ENCODE results near the gene CARD10.

CARD10 gene, protein sequence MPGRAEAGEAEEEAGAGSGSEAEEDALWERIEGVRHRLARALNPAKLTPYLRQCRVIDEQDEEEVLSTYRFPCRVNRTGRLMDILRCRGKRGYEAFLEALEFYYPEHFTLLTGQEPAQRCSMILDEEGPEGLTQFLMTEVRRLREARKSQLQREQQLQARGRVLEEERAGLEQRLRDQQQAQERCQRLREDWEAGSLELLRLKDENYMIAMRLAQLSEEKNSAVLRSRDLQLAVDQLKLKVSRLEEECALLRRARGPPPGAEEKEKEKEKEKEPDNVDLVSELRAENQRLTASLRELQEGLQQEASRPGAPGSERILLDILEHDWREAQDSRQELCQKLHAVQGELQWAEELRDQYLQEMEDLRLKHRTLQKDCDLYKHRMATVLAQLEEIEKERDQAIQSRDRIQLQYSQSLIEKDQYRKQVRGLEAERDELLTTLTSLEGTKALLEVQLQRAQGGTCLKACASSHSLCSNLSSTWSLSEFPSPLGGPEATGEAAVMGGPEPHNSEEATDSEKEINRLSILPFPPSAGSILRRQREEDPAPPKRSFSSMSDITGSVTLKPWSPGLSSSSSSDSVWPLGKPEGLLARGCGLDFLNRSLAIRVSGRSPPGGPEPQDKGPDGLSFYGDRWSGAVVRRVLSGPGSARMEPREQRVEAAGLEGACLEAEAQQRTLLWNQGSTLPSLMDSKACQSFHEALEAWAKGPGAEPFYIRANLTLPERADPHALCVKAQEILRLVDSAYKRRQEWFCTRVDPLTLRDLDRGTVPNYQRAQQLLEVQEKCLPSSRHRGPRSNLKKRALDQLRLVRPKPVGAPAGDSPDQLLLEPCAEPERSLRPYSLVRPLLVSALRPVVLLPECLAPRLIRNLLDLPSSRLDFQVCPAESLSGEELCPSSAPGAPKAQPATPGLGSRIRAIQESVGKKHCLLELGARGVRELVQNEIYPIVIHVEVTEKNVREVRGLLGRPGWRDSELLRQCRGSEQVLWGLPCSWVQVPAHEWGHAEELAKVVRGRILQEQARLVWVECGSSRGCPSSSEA

DNA sequence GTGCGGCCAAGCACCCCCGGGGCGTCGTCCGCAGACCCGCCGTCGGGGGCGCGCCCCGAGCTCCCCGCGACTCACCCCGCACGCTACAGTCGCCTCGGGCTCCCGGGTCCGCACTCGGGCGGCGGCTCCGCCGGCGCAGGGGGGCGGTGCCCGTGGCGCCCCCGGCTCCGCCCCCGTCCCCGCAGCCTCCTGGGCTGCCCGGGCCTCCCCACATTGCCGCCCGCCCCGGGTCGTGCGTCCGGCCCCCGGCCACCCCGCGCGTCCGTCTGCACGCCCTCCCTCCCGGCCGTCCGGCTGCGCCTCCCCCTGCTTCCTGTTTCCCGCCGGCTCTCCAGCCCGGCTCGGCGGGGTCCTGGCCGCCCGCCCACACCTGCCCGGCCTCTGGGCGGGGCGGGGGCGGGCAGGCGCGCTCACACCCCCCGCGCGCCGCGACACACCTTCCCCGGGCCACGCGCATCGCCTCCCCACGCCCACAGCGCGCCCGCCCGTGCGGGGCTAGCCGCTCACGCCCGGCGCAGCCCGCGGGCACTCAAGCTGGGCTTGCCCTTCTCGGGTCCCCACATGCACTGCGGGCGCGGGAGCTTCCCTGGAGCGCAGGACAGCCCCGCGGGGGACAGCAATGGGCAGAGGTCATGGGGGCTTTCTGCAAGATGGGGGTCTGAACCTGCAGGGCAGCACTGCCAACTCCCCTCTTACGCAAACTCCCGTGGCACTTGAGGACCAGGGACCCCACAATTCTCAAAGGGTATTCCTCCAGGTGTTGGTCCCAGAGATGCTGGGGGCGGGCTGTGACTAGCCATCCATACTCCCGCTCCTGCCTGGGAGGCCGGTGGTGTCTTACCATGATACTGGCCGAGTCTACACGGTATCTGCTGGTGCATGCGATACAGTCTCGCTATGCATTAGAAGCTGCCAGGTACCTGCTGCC is at the start of gene CARD10:
Gene CARD10 (minus strand): TSS at position 148 of the 928 bp plus-strand sequence. CDS start 215 bp downstream, outside the sequence.
- DNase-seq (ENCODE audit: low read depth in 2 of 2, low spot score in 1 of 2), result no peak

DNA sequence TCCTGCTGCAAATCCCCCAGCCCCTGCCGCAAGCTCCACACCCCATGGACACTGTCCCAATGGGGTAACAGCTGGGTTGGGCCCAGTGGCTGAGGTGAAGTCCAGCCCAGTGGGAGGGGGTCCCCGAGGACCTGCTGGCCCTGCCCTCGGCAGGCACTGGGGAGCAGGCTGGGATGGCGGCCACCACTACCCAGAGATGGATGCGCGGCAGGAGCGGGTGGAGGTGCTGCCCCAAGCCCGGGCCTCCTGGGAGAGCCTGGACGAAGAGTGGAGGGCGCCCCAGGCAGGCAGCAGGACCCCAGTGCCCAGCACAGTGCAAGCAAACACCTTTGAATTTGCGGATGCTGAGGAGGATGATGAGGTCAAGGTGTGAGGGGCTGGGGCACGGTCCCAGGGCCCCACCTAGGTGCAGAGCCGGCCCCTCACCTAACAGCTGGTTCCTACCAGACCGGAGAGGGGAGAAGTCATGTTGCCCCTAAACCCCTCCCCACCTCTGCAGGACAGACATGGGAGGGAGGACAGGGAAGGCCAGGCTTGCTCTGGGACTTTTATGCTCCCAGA is 49.3 kb upstream of the CARD10 start:
- DNase-seq (ENCODE audit: low read depth in 2 of 2, low spot score in 1 of 2), result no peak

DNA sequence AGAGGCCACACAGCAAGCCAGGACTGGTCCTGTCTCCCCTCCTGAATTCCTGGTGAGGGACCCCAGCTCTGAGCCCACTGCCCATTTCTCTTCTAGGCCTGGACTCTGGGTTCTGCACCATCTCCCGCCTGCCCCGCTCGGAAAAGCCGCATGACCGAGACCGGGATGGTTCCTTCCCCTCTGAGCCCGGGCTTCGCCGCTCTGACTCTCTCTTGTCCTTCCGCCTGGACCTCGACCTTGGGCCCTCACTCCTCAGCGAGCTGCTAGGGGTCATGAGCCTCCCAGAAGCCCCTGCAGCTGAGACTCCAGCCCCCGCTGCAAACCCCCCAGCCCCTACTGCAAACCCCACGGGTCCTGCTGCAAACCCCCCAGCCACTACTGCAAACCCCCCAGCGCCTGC is 48.8 kb upstream of the CARD10 start:
- no peak for DNase-seq (ENCODE audit: low read depth in 2 of 2, low spot score in 1 of 2)

DNA sequence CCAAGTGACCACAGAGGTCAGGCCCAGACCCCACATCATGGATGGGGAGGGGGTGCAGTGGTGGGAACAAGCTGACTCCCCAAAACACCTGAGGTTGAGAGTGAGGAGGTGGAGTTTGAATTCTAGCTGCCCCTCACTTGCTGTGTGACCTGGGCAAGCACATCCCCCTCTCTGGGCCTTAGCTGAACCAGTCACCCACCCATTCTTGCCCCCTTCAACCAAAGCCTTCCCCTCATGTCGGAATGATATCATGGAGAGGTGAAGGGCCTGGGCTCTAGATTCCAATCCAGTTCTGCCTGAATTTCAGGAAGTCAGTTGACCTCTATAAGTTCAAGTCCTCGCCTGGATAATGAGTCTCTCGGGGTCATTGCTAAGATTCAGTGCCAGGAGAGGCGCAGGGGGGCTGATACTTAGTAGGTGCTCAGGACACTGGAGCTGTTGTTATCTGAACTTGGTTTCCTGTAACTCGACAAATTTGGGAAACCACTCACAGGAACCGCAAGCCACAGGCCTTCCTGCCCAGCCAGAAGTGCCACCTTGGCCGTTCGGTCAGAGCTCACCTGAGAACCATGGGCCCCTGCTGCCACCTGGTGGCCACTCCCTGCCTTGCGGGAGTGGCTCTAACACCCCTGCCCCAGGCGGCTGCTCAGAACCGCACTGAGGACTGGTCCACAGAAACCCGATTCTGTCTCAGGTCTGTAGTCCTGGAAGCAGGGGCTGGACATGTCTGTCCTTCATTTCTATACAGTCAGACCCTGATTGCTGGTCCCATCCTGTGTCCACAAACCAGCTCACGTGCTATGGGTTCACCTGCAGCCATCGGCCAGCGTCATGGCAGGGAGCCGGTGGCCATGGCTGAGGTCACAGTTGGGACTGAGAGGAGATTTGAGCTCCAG is 47.9 kb upstream of the CARD10 start:
- peak; percentile 79 to 83 for DNase-seq (ENCODE audit: low read depth in 2 of 2, low spot score in 1 of 2)

DNA sequence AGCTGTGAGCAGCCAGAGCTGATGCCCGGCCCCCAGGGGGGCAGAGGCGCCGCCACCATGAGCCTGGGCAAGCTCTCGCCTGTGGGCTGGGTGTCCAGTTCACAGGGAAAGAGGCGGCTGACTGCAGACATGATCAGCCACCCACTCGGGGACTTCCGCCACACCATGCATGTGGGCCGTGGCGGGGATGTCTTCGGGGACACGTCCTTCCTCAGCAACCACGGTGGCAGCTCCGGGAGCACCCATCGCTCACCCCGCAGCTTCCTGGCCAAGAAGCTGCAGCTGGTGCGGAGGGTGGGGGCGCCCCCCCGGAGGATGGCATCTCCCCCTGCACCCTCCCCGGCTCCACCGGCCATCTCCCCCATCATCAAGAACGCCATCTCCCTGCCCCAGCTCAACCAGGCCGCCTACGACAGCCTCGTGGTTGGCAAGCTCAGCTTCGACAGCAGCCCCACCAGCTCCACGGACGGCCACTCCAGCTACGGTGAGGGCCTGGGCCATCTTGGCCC is 47.2 kb upstream of the CARD10 start:
- no peak for DNase-seq (ENCODE audit: low read depth in 2 of 2, low spot score in 1 of 2)

DNA sequence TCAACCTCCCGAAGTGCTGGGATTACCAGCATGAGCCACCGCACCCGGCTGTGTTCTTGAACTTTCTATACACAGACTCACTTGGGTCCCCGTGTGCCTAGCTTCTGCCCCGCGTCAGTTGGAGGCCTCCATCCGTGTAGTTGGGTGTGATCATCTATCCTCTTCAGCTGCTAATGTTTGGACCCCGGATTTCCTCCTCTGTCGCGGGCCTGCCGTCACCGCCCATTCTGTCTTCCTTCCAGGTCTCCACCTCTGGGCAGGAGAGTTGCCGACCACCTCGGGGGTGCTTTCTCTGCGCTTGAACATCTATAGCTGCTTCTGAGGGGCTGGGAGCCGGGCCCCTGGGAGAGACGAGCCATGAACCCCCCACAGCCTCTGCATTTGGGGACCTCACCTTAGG is 46.6 kb upstream of the CARD10 start:
- no peak for DNase-seq (ENCODE audit: low read depth in 2 of 2, low spot score in 1 of 2)

DNA sequence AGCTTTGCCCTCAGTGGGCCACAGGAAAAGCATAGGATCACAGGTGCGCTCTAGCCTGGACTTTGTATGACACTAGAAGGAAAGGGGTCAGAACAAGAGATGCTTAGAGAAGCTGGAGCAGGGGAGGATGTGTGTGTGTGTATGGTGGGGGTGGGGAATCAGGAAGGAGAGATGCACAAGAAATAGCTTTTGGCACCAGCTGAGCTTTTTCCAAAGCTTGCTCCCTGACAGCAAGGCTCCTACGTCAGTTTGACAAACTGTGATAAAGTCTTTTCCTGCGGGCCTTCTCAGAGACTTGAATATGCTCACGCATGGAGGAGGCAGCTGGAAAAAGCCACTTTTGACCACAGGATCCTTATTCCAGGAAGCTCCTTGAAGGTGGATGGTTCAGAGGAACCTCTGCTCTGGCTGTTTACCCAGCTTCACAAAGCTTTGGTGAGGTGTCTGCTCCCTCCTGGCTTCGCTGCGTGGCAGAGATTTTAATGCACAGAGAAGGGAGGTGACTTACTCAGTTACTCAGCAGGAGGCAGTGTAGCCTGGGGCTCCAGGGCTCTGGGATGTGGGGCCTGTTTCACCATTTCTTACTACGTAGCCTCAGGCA is 45.0 kb upstream of the CARD10 start:
- no peak for DNase-seq (ENCODE audit: low read depth in 2 of 2, low spot score in 1 of 2)

DNA sequence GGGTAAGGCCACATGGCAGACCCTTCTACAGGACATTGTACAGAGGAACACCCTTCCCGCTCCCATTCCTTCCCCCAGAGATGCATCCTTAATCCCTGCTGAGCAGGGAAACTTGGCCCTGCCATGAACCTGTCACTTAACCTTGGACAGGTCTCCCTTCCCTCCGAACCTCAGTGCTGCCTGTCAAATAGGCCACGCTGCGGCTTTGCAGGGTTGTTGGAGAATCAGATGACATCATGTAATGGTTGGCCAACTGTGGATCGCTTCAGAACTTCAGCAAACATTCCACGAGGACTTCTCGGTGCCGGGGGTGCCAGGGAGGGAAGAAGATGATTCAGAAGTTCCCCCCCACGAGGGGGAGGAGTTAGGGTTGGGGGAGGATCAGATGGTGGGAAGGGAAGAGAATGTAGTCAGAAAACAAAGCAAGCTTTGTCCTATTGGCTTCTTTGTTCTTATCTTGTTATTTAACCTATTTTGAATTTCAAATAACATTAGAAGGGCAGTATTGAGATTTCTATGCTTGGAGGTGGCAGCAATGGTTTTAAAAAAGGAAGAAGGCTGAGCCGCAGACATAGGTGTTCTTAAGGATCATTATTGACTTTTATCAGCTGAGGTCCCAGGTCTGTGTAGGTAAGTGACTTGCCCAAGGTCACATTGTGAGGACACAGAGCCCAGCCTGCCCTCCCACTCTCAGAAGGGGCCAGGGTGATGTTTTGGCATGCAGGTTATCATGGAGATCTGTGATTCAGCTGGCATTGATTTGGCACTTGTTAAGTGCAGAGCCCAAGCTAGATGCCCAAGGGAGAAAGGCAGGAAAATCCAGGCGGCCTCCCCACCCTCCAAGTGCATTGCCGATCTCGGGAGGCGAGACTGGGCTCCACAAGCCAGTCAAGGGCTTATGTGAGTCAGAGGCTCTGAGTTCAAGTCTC is 44.2 kb upstream of the CARD10 start:
- no peak for DNase-seq (ENCODE audit: low read depth in 2 of 2, low spot score in 1 of 2)

DNA sequence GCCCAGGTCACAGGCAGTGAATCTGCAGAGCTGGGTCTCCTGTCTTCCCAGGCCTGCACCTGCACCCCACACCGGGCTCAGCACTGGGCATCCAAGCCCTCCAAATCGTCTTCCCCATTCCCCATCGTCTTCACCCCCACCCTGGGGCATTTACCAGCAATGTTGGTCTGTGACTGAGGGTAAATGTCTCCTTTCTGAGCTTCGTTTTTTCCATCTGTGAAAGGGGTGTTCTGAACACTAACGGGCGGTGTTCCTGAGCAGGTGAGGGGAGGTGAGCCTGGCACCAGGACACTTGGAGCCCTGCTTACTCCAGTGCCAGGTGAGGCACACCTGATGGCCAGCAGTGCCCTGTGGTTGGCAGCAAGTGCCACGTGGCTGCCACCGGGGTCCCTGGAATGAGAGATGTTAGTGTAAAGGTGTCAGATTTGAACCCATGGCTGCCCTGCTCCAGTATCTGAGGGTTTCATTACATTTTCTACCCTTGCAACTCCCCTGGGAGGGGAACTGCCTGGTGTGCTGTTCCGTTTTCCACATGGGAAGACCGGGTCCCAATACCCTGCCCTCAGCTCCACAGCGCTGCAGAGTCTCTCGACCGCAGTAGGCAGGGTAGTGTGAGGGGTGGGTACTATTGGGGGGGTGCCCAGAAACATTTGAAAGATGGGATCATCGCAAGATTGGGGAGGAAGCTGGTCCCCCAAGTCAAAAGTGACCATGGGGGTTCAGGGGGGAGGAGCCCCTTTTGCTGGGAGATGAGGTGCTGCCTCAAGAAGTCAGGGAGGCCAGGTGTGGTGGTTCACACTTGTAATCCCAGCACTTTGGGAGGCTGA is 43.0 kb upstream of the CARD10 start:
- DNase-seq (ENCODE audit: low read depth in 2 of 2, low spot score in 1 of 2), result no peak

DNA sequence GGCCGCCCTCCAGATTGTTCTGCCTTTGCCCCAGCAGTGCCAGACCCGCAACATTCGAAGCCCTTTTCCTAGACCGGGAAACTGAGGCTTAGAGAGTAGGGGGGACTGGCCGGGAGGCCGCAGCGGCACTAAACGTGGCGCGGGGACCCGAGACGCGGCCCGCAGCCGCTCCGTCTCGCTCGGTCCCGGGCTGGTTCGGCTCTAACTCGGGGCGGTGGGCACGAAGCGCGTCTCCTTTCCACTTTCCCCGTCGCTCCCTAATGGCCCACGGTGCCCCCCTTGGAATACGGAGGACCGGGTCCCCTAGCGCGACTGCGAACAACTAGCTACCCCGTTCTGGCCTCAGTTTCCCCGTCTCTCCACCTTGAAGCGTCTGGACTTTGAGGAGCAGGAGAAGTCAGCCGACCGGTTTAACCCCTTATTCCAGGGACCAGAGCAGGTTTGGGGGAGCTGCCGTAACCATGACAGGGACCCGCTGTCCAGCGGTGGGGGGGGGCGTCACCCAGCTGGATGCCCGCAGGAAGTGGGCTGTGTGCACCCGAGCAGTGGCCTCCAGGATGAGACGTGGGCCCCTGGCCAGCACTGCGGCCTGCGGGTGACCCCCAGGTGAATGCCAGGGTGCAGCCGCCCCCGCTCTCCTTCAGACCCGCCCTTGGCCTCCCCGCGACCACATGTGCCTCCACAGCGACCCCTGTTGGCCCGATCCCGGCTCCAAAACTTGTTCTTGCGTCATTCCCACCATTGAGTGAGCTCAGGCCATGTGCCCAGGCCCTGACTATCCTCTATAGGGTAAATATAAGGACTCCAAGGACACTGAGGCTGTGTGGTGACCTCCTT is 42.2 kb upstream of the CARD10 start:
- peak; percentile 55 to 58 for DNase-seq (ENCODE audit: low read depth in 2 of 2, low spot score in 1 of 2)

DNA sequence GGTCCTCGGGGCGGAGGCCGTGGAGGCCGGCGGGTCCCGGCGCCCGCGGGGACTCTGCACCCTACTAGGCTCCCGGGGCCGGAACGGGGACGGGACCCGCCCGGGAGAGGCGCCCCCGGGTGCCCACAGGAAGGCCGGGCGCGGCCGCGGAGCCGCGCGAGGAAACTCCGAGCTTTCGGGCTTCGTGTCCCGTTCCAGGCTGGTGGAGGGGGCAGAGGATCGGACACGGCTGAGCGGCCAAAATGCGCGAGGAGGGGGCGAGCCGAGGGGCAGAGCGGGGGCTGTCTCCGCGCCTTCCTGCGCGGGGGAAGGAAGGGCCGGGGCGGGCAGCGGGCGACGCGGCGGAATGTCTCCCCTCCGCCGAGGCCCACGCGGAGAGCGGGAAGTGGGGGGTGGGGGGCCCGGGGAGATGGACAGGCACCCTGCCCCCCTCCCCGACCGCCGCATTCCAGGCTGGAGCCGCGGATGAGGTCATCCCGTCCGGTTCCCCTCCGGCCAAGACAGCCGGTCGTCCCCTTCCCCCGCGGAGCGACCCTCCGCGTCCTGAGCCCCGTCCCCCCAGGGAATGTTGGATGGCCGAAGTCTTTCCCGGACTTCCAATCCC is 41.5 kb upstream of the CARD10 start:
- no peak for DNase-seq (ENCODE audit: low read depth in 2 of 2, low spot score in 1 of 2)

DNA sequence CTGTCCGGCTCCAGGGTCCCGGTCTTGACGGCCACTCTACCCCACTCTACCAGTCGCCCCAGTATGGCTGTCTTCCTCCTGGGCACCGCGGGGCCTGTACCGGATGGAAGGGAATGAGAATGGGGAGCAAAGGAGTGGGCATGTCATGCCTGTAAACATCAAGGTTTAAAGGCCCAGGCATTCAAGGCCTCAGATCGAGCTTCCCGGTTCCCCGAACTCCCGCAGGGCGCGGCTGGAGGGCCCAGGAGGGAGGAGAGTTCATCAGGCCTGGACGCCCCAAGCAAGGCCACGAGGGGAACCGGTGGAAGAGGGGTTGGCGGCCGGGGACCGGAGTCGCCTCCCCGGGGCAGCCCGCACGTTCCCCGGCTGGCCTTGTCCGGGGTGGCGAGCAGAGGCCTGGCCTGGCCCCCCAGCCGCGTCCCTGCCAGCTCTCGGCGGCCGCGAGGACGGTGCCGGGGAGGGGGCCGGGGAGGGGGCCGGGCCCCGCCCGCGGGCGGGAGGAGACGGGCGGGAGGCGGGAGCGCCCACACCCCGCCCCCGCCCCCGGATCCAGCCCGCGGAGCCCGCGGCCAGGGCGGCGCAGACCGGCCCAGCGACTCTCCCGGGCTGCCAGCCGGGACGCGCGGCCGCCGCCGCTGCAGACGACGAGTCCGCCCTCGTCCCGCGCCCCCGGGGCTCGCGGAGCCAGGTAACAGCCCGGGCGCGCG is 40.8 kb upstream of the CARD10 start, which contains the start of gene CDC42EP1:
Gene CDC42EP1 (plus strand): TSS at position 580 of the 707 bp plus-strand sequence. CDS start 5,870 bp downstream, outside the sequence.
- no peak for DNase-seq (ENCODE audit: low read depth in 2 of 2, low spot score in 1 of 2)

DNA sequence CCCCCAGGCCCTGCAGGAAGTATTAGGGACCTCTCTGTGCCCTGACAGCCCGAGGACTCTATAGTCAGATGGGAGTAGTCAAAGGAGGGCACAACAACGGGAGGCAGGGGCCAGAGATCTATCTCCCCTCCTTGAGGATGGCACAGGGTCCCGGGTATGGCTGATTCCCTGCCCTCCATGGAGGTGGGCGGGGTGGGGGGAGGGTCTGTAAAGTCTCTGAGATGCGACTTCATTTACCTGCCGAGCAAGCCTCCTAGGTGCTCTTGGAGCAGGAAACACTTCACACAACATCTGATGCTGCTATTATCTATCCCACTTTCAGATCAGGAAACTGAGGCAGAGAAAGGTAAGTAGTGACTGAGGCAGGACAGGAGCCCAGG is 40.3 kb upstream of the CARD10 start:
- no peak for DNase-seq (ENCODE audit: low read depth in 2 of 2, low spot score in 1 of 2)

DNA sequence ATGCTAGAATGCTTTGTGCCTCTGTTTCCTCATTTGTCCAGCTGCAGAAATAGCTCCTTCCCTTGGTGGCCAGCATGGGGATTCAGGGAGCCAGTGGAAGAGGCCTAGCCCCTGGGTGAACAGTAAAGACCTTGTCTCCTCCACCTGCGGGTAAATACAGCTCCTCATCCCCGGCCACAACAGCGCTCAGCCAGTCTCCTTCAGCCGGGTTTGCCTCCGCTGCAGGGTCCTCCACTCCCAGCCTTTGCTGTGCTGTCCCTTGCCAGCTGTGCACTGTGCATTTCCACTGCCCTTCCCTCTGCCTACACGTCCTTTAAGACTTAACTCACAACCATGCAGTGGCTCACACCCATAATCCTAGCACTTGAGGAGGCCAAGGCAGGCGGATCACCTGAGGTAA is 39.6 kb upstream of the CARD10 start:
- DNase-seq (ENCODE audit: low read depth in 2 of 2, low spot score in 1 of 2), result no peak

All from stimulated activated CD8-positive, alpha-beta memory T cell treated with anti-CD3 and anti-CD28 coated beads, Interleukin-4, amount 100 ng/mL, for 1 hour (primary cell).